CD8-positive, alpha-beta memory T cell (primary cell): ENCODE data around the gene CXCL12. TPM values are rescaled to one million over a fixed set of nuclear protein-coding genes. Genes with fewer than 3 reads are reported as not detected.

Experiments used
- CTCF ChIA-PET: fragments of 350-600 bp; sonication (Branson Sonifier 250); formaldehyde crosslinking; loops from one replicate; lab custom pipeline; 2021; ENCODE audit warnings: antibody characterized with exemption; lab: Charles Lee
- POLR2A ChIA-PET: fragments of 350-600 bp; sonication (Branson Sonifier 250); formaldehyde crosslinking; loops from one replicate; lab custom pipeline; 2021; ENCODE audit warnings: antibody characterized with exemption; lab: Charles Lee
- DNase-seq, 5 donors: peaks; one replicate each; pipeline versions ENCODE4 v3.0.0 to v3.0.0-alpha.2; 2020 to 2022; ENCODE audit warnings: mixed read lengths in 1 of 5
- H3K27ac ChIP-seq: one replicate; pipeline ENCODE4 v1.7.0; 2013; ENCODE audit warnings: low read depth, mild to moderate bottlenecking, low read length, moderate library complexity
- H3K27me3 ChIP-seq: 2 replicates; pipeline ENCODE4 v1.7.0; 2013; ENCODE audit warnings: low read length, mild to moderate bottlenecking; ENCODE audit not compliant: insufficient read depth, poor library complexity, severe bottlenecking
- H3K36me3 ChIP-seq: 2 replicates; pipeline ENCODE4 v1.7.0; 2013; ENCODE audit warnings: mild to moderate bottlenecking, low read length, moderate library complexity; ENCODE audit not compliant: insufficient read depth
- H3K4me1 ChIP-seq: 2 replicates; pipeline ENCODE4 v1.7.0; 2013; ENCODE audit warnings: mild to moderate bottlenecking, low read length, moderate library complexity; ENCODE audit not compliant: insufficient read depth
- H3K4me3 ChIP-seq: 2 replicates; pipeline ENCODE4 v1.7.0; 2013; ENCODE audit warnings: mild to moderate bottlenecking, low read length
- H3K9me3 ChIP-seq: 2 replicates; pipeline ENCODE4 v1.7.0; 2013; ENCODE audit warnings: mild to moderate bottlenecking, low read length
- H3K27ac Mint-ChIP-seq, 8 donors: one replicate each; pipeline ENCODE4 v1.8.0; 2020 to 2021; ENCODE audit warnings: mixed read lengths in 8 of 8, mild to moderate bottlenecking in 6 of 8, inconsistent platforms in 3 of 8, moderate library complexity in 3 of 8
- H3K27me3 Mint-ChIP-seq, 2 donors: one replicate each; pipeline ENCODE4 v1.8.0; 2020 to 2021; ENCODE audit warnings: mixed read lengths in 2 of 2, mild to moderate bottlenecking in 1 of 2, moderate library complexity in 1 of 2
- H3K36me3 Mint-ChIP-seq, 3 donors: one replicate each; pipeline ENCODE4 v1.8.0; 2020 to 2021; ENCODE audit warnings: mixed read lengths in 3 of 3, inconsistent platforms in 1 of 3, mild to moderate bottlenecking in 1 of 3
- H3K4me1 Mint-ChIP-seq, 3 donors: one replicate each; pipeline ENCODE4 v1.8.0; 2020 to 2021; ENCODE audit warnings: mixed read lengths in 3 of 3, inconsistent platforms in 1 of 3, mild to moderate bottlenecking in 1 of 3
- H3K4me3 Mint-ChIP-seq, 7 donors: one replicate each; pipeline ENCODE4 v1.8.0; 2020 to 2021; ENCODE audit warnings: mixed read lengths in 7 of 7, mild to moderate bottlenecking in 6 of 7, moderate library complexity in 4 of 7, inconsistent platforms in 2 of 7
- H3K9me3 Mint-ChIP-seq, 5 donors: one replicate each; pipeline ENCODE4 v1.8.0; 2020 to 2022; ENCODE audit warnings: mixed read lengths in 5 of 5, mild to moderate bottlenecking in 3 of 5, moderate library complexity in 2 of 5, inconsistent platforms in 1 of 5
- polyA plus RNA-seq: library from polyadenylated mRNA; unstranded; fragments of 300-500 nt; fragmentation: Illumina TruSeq; gene quantifications from one replicate; pipeline ENCODE4 v1.2.3, GENCODE V29; 2021
- total RNA-seq, 2 experiments: library from RNA; stranded (reverse); gene quantifications; one replicate each; pipeline ENCODE4 v1.2.3, GENCODE V29; 2021

The CXCL12 gene
- total and polyA plus RNA-seq, 3 experiments from 2014 or later = not detected

GRCh38 chr10:44392420-44392819 lies 7.5 kb upstream of the CXCL12 start:
- Mint-ChIP-seq H3K4me3 (no peak overlapping the region), H3K36me3 (no peaks in the 10 kb centered on the region), H3K9me3 (peaks cover 0 to 1% (median 0%) of the 10 kb centered on the region in 5 donors), H3K4me1 (no peaks in the 10 kb centered on the region), H3K27me3 (peaks cover 23 to 44% of the 10 kb centered on the region in 2 donors), H3K27ac (no peak overlapping the region)
- no peak overlapping the region for H3K27ac ChIP-seq
- H3K4me3 ChIP-seq = no peak overlapping the region
- H3K4me1 ChIP-seq = no peaks in the 10 kb centered on the region
- H3K27me3 ChIP-seq = peaks cover 3% of the 10 kb centered on the region
- H3K9me3 ChIP-seq = no peaks in the 10 kb centered on the region
- CTCF ChIA-PET = no interaction called here
- DNase-seq = no peak
- H3K36me3 ChIP-seq = no peaks in the 10 kb centered on the region
- POLR2A ChIA-PET = no interaction called here

- peaks cover 3% of the 10 kb centered on the region for H3K27me3 ChIP-seq
- Mint-ChIP-seq H3K4me1 (no peaks in the 10 kb centered on the region), H3K9me3 (peaks cover 0 to 1% (median 0%) of the 10 kb centered on the region in 5 donors), H3K36me3 (no peaks in the 10 kb centered on the region), H3K27me3 (peaks cover 23 to 45% of the 10 kb centered on the region in 2 donors), H3K27ac (no peak overlapping the region), H3K4me3 (no peak overlapping the region)
- no peaks in the 10 kb centered on the region for H3K36me3 ChIP-seq
- no peak overlapping the region for H3K4me3 ChIP-seq
- no peaks in the 10 kb centered on the region for H3K9me3 ChIP-seq
- H3K4me1 ChIP-seq = no peaks in the 10 kb centered on the region
- ChIA-PET CTCF (no interaction called here), POLR2A (no interaction called here)
- no peak for DNase-seq
- H3K27ac ChIP-seq = no peak overlapping the region
Observed at GRCh38 chr10:44391981-44392380, 7.1 kb upstream of the CXCL12 start.

- POLR2A ChIA-PET = no interaction called here
Observed at GRCh38 chr10:44390585-44391072, 5.7 kb upstream of the CXCL12 start.

GRCh38 chr10:44389556-44389955 lies 4.7 kb upstream of the CXCL12 start:
- Mint-ChIP-seq H3K9me3 (no peaks in the 10 kb centered on the region), H3K27me3 (peaks cover 21 to 40% of the 10 kb centered on the region in 2 donors), H3K27ac (no peak overlapping the region), H3K4me3 (no peak overlapping the region), H3K4me1 (peaks cover 2 to 4% (median 4%) of the 10 kb centered on the region in 3 donors), H3K36me3 (no peaks in the 10 kb centered on the region)
- ChIA-PET POLR2A (no interaction called here), CTCF (no interaction called here)
- Histone ChIP-seq H3K4me1 (no peaks in the 10 kb centered on the region), H3K4me3 (no peak overlapping the region), H3K27ac (no peak overlapping the region), H3K27me3 (peaks cover 3% of the 10 kb centered on the region), H3K9me3 (no peaks in the 10 kb centered on the region), H3K36me3 (no peaks in the 10 kb centered on the region)
- no peak for DNase-seq

More at GRCh38 chr10:44390585-44391072, 5.7 kb upstream of the CXCL12 start:
- Histone ChIP-seq H3K27me3 (peaks cover 3% of the 10 kb centered on the region), H3K4me1 (no peaks in the 10 kb centered on the region), H3K36me3 (no peaks in the 10 kb centered on the region), H3K27ac (no peak overlapping the region), H3K4me3 (no peak overlapping the region), H3K9me3 (no peaks in the 10 kb centered on the region)
- Mint-ChIP-seq H3K36me3 (no peaks in the 10 kb centered on the region), H3K27me3 (peaks cover 21 to 41% of the 10 kb centered on the region in 2 donors), H3K9me3 (peaks cover 0 to under 1% (median 0%) of the 10 kb centered on the region in 5 donors), H3K4me3 (no peak overlapping the region), H3K27ac (no peak overlapping the region), H3K4me1 (peaks cover 2 to 3% (median 2%) of the 10 kb centered on the region in 3 donors)
- CTCF ChIA-PET = no interaction called here
- DNase-seq = no peak

- no peaks in the 10 kb centered on the region for H3K9me3 Mint-ChIP-seq
- DNase-seq = no peak
Observed at GRCh38 chr10:44389150-44389549, 4.3 kb upstream of the CXCL12 start.

GRCh38 chr10:44388641-44389040 lies 3.7 kb upstream of the CXCL12 start:
- Histone ChIP-seq H3K4me3 (no peak overlapping the region), H3K4me1 (no peaks in the 10 kb centered on the region), H3K36me3 (no peaks in the 10 kb centered on the region), H3K27me3 (peaks cover 3% of the 10 kb centered on the region), H3K9me3 (no peaks in the 10 kb centered on the region), H3K27ac (no peak overlapping the region)
- Mint-ChIP-seq H3K36me3 (no peaks in the 10 kb centered on the region), H3K9me3 (no peaks in the 10 kb centered on the region), H3K4me1 (peaks cover 2 to 4% (median 4%) of the 10 kb centered on the region in 3 donors), H3K27me3 (peaks cover 23 to 39% of the 10 kb centered on the region in 2 donors), H3K27ac (no peak overlapping the region), H3K4me3 (no peak overlapping the region)
- DNase-seq = no peak
- ChIA-PET CTCF (no interaction called here), POLR2A (no interaction called here)

More at GRCh38 chr10:44389150-44389549, 4.3 kb upstream of the CXCL12 start:
- Histone ChIP-seq H3K4me1 (no peaks in the 10 kb centered on the region), H3K9me3 (no peaks in the 10 kb centered on the region), H3K27ac (no peak overlapping the region), H3K4me3 (no peak overlapping the region), H3K27me3 (peaks cover 3% of the 10 kb centered on the region), H3K36me3 (no peaks in the 10 kb centered on the region)
- H3K4me3 Mint-ChIP-seq = no peak overlapping the region
- H3K27me3 Mint-ChIP-seq = peaks cover 21 to 40% of the 10 kb centered on the region in 2 donors
- no peak overlapping the region for H3K27ac Mint-ChIP-seq
- peaks cover 2 to 4% (median 4%) of the 10 kb centered on the region in 3 donors for H3K4me1 Mint-ChIP-seq
- CTCF ChIA-PET = no interaction called here
- H3K36me3 Mint-ChIP-seq = no peaks in the 10 kb centered on the region
- POLR2A ChIA-PET = no interaction called here

- Histone ChIP-seq H3K27me3 (peaks cover 3% of the 10 kb centered on the region), H3K4me3 (no peak overlapping the region), H3K4me1 (no peaks in the 10 kb centered on the region), H3K36me3 (no peaks in the 10 kb centered on the region), H3K27ac (no peak overlapping the region), H3K9me3 (no peaks in the 10 kb centered on the region)
- Mint-ChIP-seq H3K4me1 (peaks cover 2 to 6% (median 4%) of the 10 kb centered on the region in 3 donors), H3K4me3 (no peak overlapping the region), H3K9me3 (no peaks in the 10 kb centered on the region), H3K36me3 (no peaks in the 10 kb centered on the region), H3K27ac (no peak overlapping the region), H3K27me3 (peaks cover 28 to 45% of the 10 kb centered on the region in 2 donors)
- ChIA-PET CTCF (no interaction called here), POLR2A (no interaction called here)
- no peak for DNase-seq
Observed at GRCh38 chr10:44387853-44388251, 3.0 kb upstream of the CXCL12 start.

GRCh38 chr10:44386546-44387052 lies 1.7 kb upstream of the CXCL12 start:
- Mint-ChIP-seq H3K36me3 (no peaks in the 10 kb centered on the region), H3K27me3 (peaks cover 30 to 40% of the 10 kb centered on the region in 2 donors), H3K4me1 (peaks cover 2 to 6% (median 4%) of the 10 kb centered on the region in 3 donors), H3K27ac (no peak overlapping the region), H3K4me3 (no peak overlapping the region), H3K9me3 (no peaks in the 10 kb centered on the region)
- peak in 4 of 5 donors; percentile 7 to 17 (median 12) for DNase-seq
- H3K36me3 ChIP-seq = no peaks in the 10 kb centered on the region
- H3K27ac ChIP-seq = no peak overlapping the region
- no peaks in the 10 kb centered on the region for H3K4me1 ChIP-seq
- POLR2A ChIA-PET = no interaction called here
- no peak overlapping the region for H3K4me3 ChIP-seq
- H3K9me3 ChIP-seq = no peaks in the 10 kb centered on the region
- peaks cover 3% of the 10 kb centered on the region for H3K27me3 ChIP-seq
- CTCF ChIA-PET = interaction anchor here (0.7 to 2.3 kb wide), 5 partner anchors 693 to 716 kb away, joined by 4 to 24 read pairs (median 5); no protein-coding TSS in a partner anchor
